ENCODE measurements around the gene ZNF622. TPM values are rescaled to one million over a fixed set of nuclear protein-coding genes. Genes with fewer than 3 reads are reported as not detected.

The ZNF622 gene
- total RNA-seq, 1 donor from 2014 or later = 65.2 TPM

GRCh38 chr5:16505140-16505891 lies 39.7 kb upstream of the ZNF622 start:
- no peak for DNase-seq (ENCODE audit: low read depth)
- no peaks in the 10 kb centered on the region for H3K27me3 ChIP-seq (ENCODE audit: control insufficient read depth, insufficient read depth, low read length)
- H3K36me3 ChIP-seq (ENCODE audit: control insufficient read depth, insufficient read depth, low read length) = no peaks in the 10 kb centered on the region
- no peak for TF ChIP-seq CTCF (IDR thresholded peaks at IDR 0.05; ENCODE audit: insufficient read depth, low read length, poor library complexity, severe bottlenecking)
- no peak overlapping the region for H3K4me3 ChIP-seq (ENCODE audit: low read depth, low read length)

DNA sequence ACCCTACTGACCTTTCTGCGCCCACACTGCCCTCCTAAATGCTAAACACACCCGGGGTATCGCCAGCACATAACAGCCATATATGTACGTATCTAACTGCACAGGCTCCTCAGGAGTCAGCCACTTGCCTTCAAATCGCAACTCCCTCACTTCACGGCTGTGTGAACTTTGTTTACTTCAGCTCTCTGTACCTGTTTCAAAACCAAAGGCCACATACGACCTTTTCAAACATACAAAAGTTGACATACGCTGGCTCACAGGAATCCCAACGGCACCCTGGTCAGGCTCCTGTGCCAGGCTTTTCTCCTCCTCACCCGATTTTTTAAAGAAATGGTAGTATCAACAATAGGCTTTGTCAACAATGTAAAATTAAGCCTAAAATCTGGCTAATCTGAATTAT lies 39.0 kb upstream of the ZNF622 start:
- no peak for TF ChIP-seq CTCF (IDR thresholded peaks at IDR 0.05; ENCODE audit: insufficient read depth, low read length, poor library complexity, severe bottlenecking)
- H3K36me3 ChIP-seq (ENCODE audit: control insufficient read depth, insufficient read depth, low read length) = no peaks in the 10 kb centered on the region

DNA sequence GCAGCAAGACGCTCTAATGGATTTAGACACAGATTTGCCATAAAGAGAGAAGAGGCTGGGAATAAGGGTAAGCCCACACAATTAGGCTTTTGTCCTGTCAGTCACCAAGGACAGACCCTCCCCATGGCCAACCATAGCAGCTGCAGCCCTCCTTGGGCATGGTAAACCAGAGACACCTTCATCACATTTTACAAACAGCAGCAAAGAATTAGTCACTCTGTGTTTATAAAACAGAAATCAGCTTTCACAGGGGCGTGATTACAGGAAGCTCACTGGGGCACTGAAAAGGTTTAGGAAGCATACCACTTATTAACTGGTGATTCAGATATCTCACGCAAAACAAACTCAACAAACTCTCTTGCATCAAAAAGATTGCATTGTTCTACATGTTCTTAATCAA lies 37.3 kb upstream of the ZNF622 start:
- no peak overlapping the region for H3K4me3 ChIP-seq (ENCODE audit: low read depth, low read length)
- H3K36me3 ChIP-seq (ENCODE audit: control insufficient read depth, insufficient read depth, low read length) = no peaks in the 10 kb centered on the region
- DNase-seq (ENCODE audit: low read depth) = peak; percentile 57
- TF ChIP-seq CTCF (IDR thresholded peaks at IDR 0.05; ENCODE audit: insufficient read depth, low read length, poor library complexity, severe bottlenecking) = no peak
- no peaks in the 10 kb centered on the region for H3K27me3 ChIP-seq (ENCODE audit: control insufficient read depth, insufficient read depth, low read length)

More for the DNA sequence above, 39.0 kb upstream of the ZNF622 start:
- no peak for DNase-seq (ENCODE audit: low read depth)
- Histone ChIP-seq H3K4me3 (ENCODE audit: low read depth, low read length) (no peak overlapping the region), H3K27me3 (ENCODE audit: control insufficient read depth, insufficient read depth, low read length) (no peaks in the 10 kb centered on the region)

GRCh38 chr5:16500024-16500423 lies 34.4 kb upstream of the ZNF622 start:
- TF ChIP-seq CTCF (IDR thresholded peaks at IDR 0.05; ENCODE audit: insufficient read depth, low read length, poor library complexity, severe bottlenecking) = no peak
- Histone ChIP-seq H3K27me3 (ENCODE audit: control insufficient read depth, insufficient read depth, low read length) (no peaks in the 10 kb centered on the region), H3K4me3 (ENCODE audit: low read depth, low read length) (no peak overlapping the region), H3K36me3 (ENCODE audit: control insufficient read depth, insufficient read depth, low read length) (no peaks in the 10 kb centered on the region)
- no peak for DNase-seq (ENCODE audit: low read depth)

GRCh38 chr5:16497546-16497945 lies 31.9 kb upstream of the ZNF622 start:
- no peak overlapping the region for H3K4me3 ChIP-seq (ENCODE audit: low read depth, low read length)
- DNase-seq (ENCODE audit: low read depth) = no peak
- no peaks in the 10 kb centered on the region for H3K27me3 ChIP-seq (ENCODE audit: control insufficient read depth, insufficient read depth, low read length)
- TF ChIP-seq CTCF (IDR thresholded peaks at IDR 0.05; ENCODE audit: insufficient read depth, low read length, poor library complexity, severe bottlenecking) = no peak
- H3K36me3 ChIP-seq (ENCODE audit: control insufficient read depth, insufficient read depth, low read length) = no peaks in the 10 kb centered on the region

GRCh38 chr5:16493261-16493660 lies 27.7 kb upstream of the ZNF622 start:
- DNase-seq (ENCODE audit: low read depth) = no peak
- no peak overlapping the region for H3K4me3 ChIP-seq (ENCODE audit: low read depth, low read length)
- TF ChIP-seq CTCF (IDR thresholded peaks at IDR 0.05; ENCODE audit: insufficient read depth, low read length, poor library complexity, severe bottlenecking) = no peak

More at GRCh38 chr5:16493261-16493660, 27.7 kb upstream of the ZNF622 start:
- Histone ChIP-seq H3K27me3 (ENCODE audit: control insufficient read depth, insufficient read depth, low read length) (no peaks in the 10 kb centered on the region), H3K36me3 (ENCODE audit: control insufficient read depth, insufficient read depth, low read length) (no peaks in the 10 kb centered on the region)
